Measurements from ENCODE around the gene TOMM7. TPM values are rescaled to one million over a fixed set of nuclear protein-coding genes. Genes with fewer than 3 reads are reported as not detected.

The TOMM7 gene
- total RNA-seq, 4 donors from 2014 or later = 139 to 212 (median 163) TPM

GRCh38 chr7:22833957-22834356 lies 11.3 kb upstream of the TOMM7 start:
- TF ChIP-seq, protein P1, sequence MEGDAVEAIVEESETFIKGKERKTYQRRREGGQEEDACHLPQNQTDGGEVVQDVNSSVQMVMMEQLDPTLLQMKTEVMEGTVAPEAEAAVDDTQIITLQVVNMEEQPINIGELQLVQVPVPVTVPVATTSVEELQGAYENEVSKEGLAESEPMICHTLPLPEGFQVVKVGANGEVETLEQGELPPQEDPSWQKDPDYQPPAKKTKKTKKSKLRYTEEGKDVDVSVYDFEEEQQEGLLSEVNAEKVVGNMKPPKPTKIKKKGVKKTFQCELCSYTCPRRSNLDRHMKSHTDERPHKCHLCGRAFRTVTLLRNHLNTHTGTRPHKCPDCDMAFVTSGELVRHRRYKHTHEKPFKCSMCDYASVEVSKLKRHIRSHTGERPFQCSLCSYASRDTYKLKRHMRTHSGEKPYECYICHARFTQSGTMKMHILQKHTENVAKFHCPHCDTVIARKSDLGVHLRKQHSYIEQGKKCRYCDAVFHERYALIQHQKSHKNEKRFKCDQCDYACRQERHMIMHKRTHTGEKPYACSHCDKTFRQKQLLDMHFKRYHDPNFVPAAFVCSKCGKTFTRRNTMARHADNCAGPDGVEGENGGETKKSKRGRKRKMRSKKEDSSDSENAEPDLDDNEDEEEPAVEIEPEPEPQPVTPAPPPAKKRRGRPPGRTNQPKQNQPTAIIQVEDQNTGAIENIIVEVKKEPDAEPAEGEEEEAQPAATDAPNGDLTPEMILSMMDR (IDR thresholded peaks at IDR 0.05) = no peak
- no peak for ATAC-seq (ENCODE audit: low FRiP score)

DNA sequence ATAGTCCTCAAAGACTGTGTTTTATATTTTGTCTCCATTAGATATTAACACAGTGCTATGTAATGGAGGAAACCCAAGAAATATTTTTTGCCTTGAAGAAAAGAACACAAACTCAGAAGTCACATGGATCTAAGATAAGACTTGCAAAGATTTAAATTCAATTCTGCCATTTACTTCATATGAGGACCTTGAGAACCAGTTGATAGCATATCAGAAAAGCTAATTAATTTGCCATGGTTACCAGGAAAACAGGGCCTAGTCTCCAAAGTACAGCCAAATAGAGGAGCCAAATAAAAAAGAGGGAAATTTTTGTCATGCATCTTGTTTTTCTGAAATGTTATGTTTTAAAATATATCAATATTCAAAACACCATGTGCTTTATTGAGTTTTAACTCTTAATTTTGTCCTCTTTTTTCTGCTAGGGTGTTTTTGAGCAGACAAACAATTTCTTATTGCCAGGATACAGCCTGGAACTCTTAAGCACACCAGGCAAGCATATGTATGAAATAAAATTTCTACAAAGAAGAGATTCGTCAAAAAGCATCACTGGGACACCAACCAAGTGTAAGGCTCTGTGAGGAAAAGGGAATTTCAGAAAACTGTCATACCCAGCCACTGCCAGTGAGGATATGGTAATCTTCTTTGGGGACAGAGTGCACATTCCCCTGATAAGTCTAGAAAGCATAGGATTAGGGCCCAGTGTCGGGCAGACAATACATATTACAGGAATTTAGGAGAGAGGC lies 10.6 kb upstream of the TOMM7 start:
- DNase-seq (ENCODE audit: low spot score) (no peak), ATAC-seq (ENCODE audit: low FRiP score) (no peak)
- TF ChIP-seq, protein P1 (IDR thresholded peaks at IDR 0.05) = no peak

More at GRCh38 chr7:22833957-22834356, 11.3 kb upstream of the TOMM7 start:
- no peak for DNase-seq (ENCODE audit: low spot score)

DNA sequence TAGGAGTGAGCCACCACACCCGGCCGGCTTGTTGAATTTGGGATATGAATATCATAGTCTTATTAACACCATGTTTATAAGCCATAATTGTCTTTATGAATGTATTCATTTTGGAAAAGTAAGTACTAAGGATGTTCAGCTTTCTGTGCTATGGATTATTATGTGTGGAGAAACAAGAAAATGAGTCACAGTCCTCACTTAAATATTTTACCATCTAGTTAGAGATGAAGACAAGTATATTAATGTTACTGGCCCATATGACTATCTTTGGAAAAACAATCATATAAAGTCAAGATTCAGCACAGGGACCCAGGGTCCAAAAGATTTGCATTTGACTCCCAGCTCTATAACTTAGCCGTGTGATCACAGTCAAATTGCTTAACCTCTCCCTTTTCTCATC lies 9.8 kb upstream of the TOMM7 start:
- DNase-seq (ENCODE audit: low spot score) (no peak), ATAC-seq (ENCODE audit: low FRiP score) (no peak)
- TF ChIP-seq, protein P1 (IDR thresholded peaks at IDR 0.05) = no peak

- ATAC-seq (ENCODE audit: low FRiP score) (no peak), DNase-seq (ENCODE audit: low spot score) (no peak)
- TF ChIP-seq, protein P1 (IDR thresholded peaks at IDR 0.05) = no peak
Measured at GRCh38 chr7:22831602-22832305, 9.1 kb upstream of the TOMM7 start.

- DNase-seq (ENCODE audit: low spot score) (no peak), ATAC-seq (ENCODE audit: low FRiP score) (no peak)
- TF ChIP-seq, protein P1 (IDR thresholded peaks at IDR 0.05) = no peak
Measured at GRCh38 chr7:22827563-22827962, 4.9 kb upstream of the TOMM7 start.

DNA sequence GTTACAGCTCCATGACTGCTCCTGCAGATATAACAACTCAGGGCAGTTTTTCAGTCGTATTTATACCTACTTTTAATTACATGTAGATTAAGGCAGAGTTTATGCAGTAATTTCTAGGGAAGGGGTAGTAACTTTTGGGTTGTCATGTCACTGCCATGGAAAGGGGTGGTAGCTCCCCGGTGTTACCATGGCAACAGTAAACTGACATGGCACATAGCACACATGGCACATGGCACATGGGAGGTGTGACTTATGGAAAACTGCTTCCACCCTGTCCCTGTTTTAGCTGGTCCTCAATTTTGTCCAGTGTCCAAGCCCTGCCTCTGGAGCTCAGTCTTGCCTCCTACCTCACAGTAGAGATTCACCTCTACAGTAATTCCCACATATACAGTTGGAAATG lies 3.9 kb upstream of the TOMM7 start:
- no peak for DNase-seq (ENCODE audit: low spot score)
- TF ChIP-seq, protein P1 (IDR thresholded peaks at IDR 0.05) = no peak
- ATAC-seq (ENCODE audit: low FRiP score) = no peak

GRCh38 chr7:22824760-22825159 lies 2.1 kb upstream of the TOMM7 start:
- TF ChIP-seq, protein P1 (IDR thresholded peaks at IDR 0.05) = no peak
- DNase-seq (ENCODE audit: low spot score) = no peak
- ATAC-seq (ENCODE audit: low FRiP score) = no peak

Measured in omental fat pad (tissue), 4 donors.